ENCODE measurements around the gene ATP9A. TPM values are rescaled to one million over a fixed set of nuclear protein-coding genes. Genes with fewer than 3 reads are reported as not detected.

ATP9A gene
- total RNA-seq, 4 donors from 2014 or later = 14.8 to 23.7 (median 18.7) TPM

DNA sequence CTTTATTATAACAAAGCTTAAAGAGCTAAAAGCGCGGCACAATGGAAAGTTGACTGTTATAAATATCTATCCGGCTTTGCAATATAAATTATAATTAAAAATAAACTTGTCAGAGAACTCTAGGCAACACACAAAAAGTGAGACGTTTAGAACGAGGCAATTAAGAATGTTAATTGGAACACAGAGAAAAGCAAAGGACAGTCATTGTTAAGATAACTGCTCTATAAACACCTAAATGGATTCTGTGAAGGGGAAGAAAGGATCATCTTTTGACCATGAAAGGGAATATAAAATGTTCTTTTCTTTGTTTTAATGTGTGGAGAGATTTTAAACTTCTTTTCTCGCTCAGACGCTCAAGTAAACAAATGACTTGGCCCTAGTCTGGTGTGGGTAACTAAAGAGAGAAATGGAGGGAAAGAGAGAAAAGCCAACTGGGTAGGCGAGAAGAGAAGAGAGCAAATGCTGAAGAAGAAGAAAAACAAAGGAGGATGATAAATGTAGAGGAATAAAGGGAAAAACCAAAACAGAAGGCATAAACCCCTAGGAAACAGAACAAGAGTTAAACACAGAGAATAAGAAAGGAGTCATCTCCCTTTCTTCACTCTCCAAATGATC lies 43.4 kb upstream of the ATP9A start:
- 77% methylated on average over 8 of the region's 8 CpGs for WGBS
- TF ChIP-seq EP300 (IDR thresholded peaks at IDR 0.05) (no peak), POLR2A (IDR thresholded peaks at IDR 0.05) (no peak)
- TF ChIP-seq, protein P1, sequence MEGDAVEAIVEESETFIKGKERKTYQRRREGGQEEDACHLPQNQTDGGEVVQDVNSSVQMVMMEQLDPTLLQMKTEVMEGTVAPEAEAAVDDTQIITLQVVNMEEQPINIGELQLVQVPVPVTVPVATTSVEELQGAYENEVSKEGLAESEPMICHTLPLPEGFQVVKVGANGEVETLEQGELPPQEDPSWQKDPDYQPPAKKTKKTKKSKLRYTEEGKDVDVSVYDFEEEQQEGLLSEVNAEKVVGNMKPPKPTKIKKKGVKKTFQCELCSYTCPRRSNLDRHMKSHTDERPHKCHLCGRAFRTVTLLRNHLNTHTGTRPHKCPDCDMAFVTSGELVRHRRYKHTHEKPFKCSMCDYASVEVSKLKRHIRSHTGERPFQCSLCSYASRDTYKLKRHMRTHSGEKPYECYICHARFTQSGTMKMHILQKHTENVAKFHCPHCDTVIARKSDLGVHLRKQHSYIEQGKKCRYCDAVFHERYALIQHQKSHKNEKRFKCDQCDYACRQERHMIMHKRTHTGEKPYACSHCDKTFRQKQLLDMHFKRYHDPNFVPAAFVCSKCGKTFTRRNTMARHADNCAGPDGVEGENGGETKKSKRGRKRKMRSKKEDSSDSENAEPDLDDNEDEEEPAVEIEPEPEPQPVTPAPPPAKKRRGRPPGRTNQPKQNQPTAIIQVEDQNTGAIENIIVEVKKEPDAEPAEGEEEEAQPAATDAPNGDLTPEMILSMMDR (IDR thresholded peaks at IDR 0.05) = no peak
- Histone ChIP-seq H3K36me3 (no peaks in the 10 kb centered on the region), H3K27ac (no peak overlapping the region), H3K4me1 (no peaks in the 10 kb centered on the region), H3K4me3 (no peak overlapping the region), H3K9me3 (no peaks in the 10 kb centered on the region), H3K27me3 (no peaks in the 10 kb centered on the region)
- no peak for DNase-seq (ENCODE audit: low spot score in 2 of 2)

GRCh38 chr20:51811042-51811355 lies 42.8 kb upstream of the ATP9A start:
- no peaks in the 10 kb centered on the region for H3K36me3 ChIP-seq
- DNase-seq (ENCODE audit: low spot score in 2 of 2) = no peak
- H3K27ac ChIP-seq = no peak overlapping the region
- no peak for TF ChIP-seq POLR2A (IDR thresholded peaks at IDR 0.05)
- TF ChIP-seq, protein P1 (IDR thresholded peaks at IDR 0.05) = no peak
- TF ChIP-seq POLR2AphosphoS5 (IDR thresholded peaks at IDR 0.05) = no peak
- TF ChIP-seq EP300 (IDR thresholded peaks at IDR 0.05) = no peak
- H3K4me1 ChIP-seq = no peaks in the 10 kb centered on the region
- no peaks in the 10 kb centered on the region for H3K9me3 ChIP-seq
- no peaks in the 10 kb centered on the region for H3K27me3 ChIP-seq
- H3K4me3 ChIP-seq = no peak overlapping the region
- 88% methylated on average over 3 of the region's 3 CpGs for WGBS

DNA sequence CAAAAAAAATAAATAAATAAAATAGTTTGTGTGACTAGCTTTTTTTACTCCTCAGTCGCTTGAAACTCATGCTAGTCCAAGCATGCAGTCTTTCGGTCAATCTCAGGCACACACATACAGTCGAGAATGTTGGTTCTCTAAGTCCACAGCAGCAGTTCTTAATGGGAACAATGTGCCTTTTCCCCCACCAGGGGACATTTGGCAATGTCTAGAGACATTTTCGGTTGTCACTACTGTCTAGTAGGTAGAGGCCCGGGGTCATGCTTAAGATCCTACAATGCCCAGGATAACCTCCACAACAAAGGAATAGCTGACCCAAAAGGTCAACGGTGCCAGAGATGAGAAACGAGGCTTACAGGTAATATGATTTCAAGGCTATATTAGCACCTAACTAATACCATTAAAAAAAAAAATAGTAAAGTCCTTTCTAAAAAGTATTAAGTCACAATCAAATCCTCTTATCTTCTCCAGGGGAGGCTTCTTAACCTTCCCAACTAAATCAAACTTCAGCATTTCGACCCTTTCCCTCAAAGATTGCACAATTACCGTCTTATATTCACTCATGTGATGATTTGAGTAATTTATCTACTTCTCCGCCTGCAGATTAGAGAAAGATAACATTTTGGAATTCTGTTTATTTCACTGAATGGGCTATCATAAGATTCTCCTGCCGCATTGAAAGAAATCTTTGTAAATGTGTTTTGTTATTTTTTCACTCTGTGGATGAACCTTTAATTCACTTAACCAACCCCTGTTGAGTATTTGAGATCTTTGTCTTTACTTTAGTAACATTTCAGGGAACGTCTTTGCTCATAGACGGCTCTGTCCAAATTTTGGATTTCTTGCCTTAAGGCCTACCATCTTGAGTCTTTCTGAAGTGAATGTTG lies 42.2 kb upstream of the ATP9A start:
- Histone ChIP-seq H3K4me1 (no peaks in the 10 kb centered on the region), H3K27ac (no peak overlapping the region), H3K4me3 (no peak overlapping the region), H3K36me3 (no peaks in the 10 kb centered on the region), H3K9me3 (no peaks in the 10 kb centered on the region), H3K27me3 (no peaks in the 10 kb centered on the region)
- DNase-seq (ENCODE audit: low spot score in 2 of 2) = no peak
- TF ChIP-seq, protein P1 (IDR thresholded peaks at IDR 0.05) = no peak
- TF ChIP-seq EP300 (IDR thresholded peaks at IDR 0.05) (no peak), POLR2A (IDR thresholded peaks at IDR 0.05) (no peak), POLR2AphosphoS5 (IDR thresholded peaks at IDR 0.05) (no peak)
- 91% methylated on average over 13 of the region's 13 CpGs for WGBS

- Histone ChIP-seq H3K27me3 (no peaks in the 10 kb centered on the region), H3K4me3 (no peak overlapping the region), H3K4me1 (no peaks in the 10 kb centered on the region), H3K9me3 (no peaks in the 10 kb centered on the region), H3K36me3 (no peaks in the 10 kb centered on the region), H3K27ac (no peak overlapping the region)
- TF ChIP-seq EP300 (IDR thresholded peaks at IDR 0.05) = no peak
- no peak for TF ChIP-seq POLR2AphosphoS5 (IDR thresholded peaks at IDR 0.05)
- TF ChIP-seq POLR2A (IDR thresholded peaks at IDR 0.05) = no peak
- TF ChIP-seq, protein P1 (IDR thresholded peaks at IDR 0.05) = no peak
- 61% methylated on average over 5 of the region's 5 CpGs for WGBS
- no peak for DNase-seq (ENCODE audit: low spot score in 2 of 2)
Observed at GRCh38 chr20:51807720-51808250, 39.6 kb upstream of the ATP9A start.

GRCh38 chr20:51804754-51805153 lies 36.6 kb upstream of the ATP9A start:
- no peak overlapping the region for H3K27ac ChIP-seq
- 87% methylated on average over 7 of the region's 7 CpGs for WGBS
- no peak overlapping the region for H3K4me3 ChIP-seq
- TF ChIP-seq POLR2A (IDR thresholded peaks at IDR 0.05) = no peak
- TF ChIP-seq, protein P1 (IDR thresholded peaks at IDR 0.05) = no peak
- TF ChIP-seq POLR2AphosphoS5 (IDR thresholded peaks at IDR 0.05) = no peak
- TF ChIP-seq EP300 (IDR thresholded peaks at IDR 0.05) = no peak
- H3K27me3 ChIP-seq = peaks cover 28% of the 10 kb centered on the region
- no peaks in the 10 kb centered on the region for H3K9me3 ChIP-seq
- peaks cover 26% of the 10 kb centered on the region for H3K4me1 ChIP-seq
- H3K36me3 ChIP-seq = no peaks in the 10 kb centered on the region
- no peak for DNase-seq (ENCODE audit: low spot score in 2 of 2)
